ENCODE results near the gene ATP11C.

The ATP11C gene

GRCh38 chrX:139892512-139892911 is 40.3 kb downstream of the ATP11C start:
- Histone ChIP-seq H4K91ac (ENCODE audit: low read depth, low read length) (no peak overlapping the region), H2BK5ac (ENCODE audit: low read depth, low read length, poor library complexity) (no peak overlapping the region), H3K27ac (ENCODE audit: low read depth, low read length) (no peak overlapping the region), H3K4me2 (ENCODE audit: low read length) (no peak overlapping the region), H3K23ac (ENCODE audit: low read length) (no peak overlapping the region), H3K4me3 (ENCODE audit: low read depth, low read length) (no peak overlapping the region), H3K79me2 (ENCODE audit: control insufficient read depth, insufficient read depth, low read length, poor library complexity) (no peaks in the 10 kb centered on the region), H3K4ac (ENCODE audit: low read depth, low read length) (no peak overlapping the region), H4K8ac (ENCODE audit: low read depth, low read length) (no peak overlapping the region), H2AK5ac (ENCODE audit: low read length) (no peak overlapping the region), H3K27me3 (ENCODE audit: insufficient read depth, low read length) (no peaks in the 10 kb centered on the region), H2AFZ (ENCODE audit: insufficient read depth, low read length, poor library complexity) (no peak overlapping the region), H2BK12ac (ENCODE audit: low read length) (no peak overlapping the region), H3K14ac (ENCODE audit: low read length) (no peak overlapping the region), H4K12ac (ENCODE audit: low read depth, low read length) (no peak overlapping the region), H3K36me3 (ENCODE audit: control insufficient read depth in 1 of 2, insufficient read depth in 2 of 2, low read length in 2 of 2) (no peaks in the 10 kb centered on the region), H3K4me1 (ENCODE audit: control insufficient read depth in 1 of 2, insufficient read depth in 2 of 2, low read length in 2 of 2) (no peaks in the 10 kb centered on the region), H2BK120ac (ENCODE audit: insufficient read depth, low read length, poor library complexity) (no peak overlapping the region), H3K79me1 (ENCODE audit: low read length) (no peaks in the 10 kb centered on the region), H3K18ac (ENCODE audit: low read length) (no peak overlapping the region), H3K9me3 (ENCODE audit: insufficient read depth, low read depth, low read length) (no peaks in the 10 kb centered on the region), H3K9ac (ENCODE audit: low read length) (no peak overlapping the region)
- no CpG with 5 or more reads among the region's 2 CpGs for WGBS (ENCODE audit: extremely low coverage, insufficient coverage, insufficient read length)
- DNase-seq: no peak

- H3K23ac ChIP-seq (ENCODE audit: low read length): no peak overlapping the region
- no peak overlapping the region for H4K91ac ChIP-seq (ENCODE audit: low read depth, low read length)
- H2AFZ ChIP-seq (ENCODE audit: insufficient read depth, low read length, poor library complexity): no peak overlapping the region
- H3K79me2 ChIP-seq (ENCODE audit: control insufficient read depth, insufficient read depth, low read length, poor library complexity): no peaks in the 10 kb centered on the region
- no peak overlapping the region for H2BK5ac ChIP-seq (ENCODE audit: low read depth, low read length, poor library complexity)
- H3K18ac ChIP-seq (ENCODE audit: low read length): no peak overlapping the region
- no peak overlapping the region for H2BK120ac ChIP-seq (ENCODE audit: insufficient read depth, low read length, poor library complexity)
- no peak overlapping the region for H2AK5ac ChIP-seq (ENCODE audit: low read length)
- no peak overlapping the region for H3K4ac ChIP-seq (ENCODE audit: low read depth, low read length)
- H3K36me3 ChIP-seq (ENCODE audit: control insufficient read depth in 1 of 2, insufficient read depth in 2 of 2, low read length in 2 of 2): no peaks in the 10 kb centered on the region
- H3K14ac ChIP-seq (ENCODE audit: low read length): no peak overlapping the region
- H3K27me3 ChIP-seq (ENCODE audit: insufficient read depth, low read length): no peaks in the 10 kb centered on the region
- no peak overlapping the region for H3K4me2 ChIP-seq (ENCODE audit: low read length)
- H3K79me1 ChIP-seq (ENCODE audit: low read length): no peaks in the 10 kb centered on the region
- no peak overlapping the region for H2BK12ac ChIP-seq (ENCODE audit: low read length)
- H4K8ac ChIP-seq (ENCODE audit: low read depth, low read length): no peak overlapping the region
- H3K9ac ChIP-seq (ENCODE audit: low read length): no peak overlapping the region
- no peak overlapping the region for H4K12ac ChIP-seq (ENCODE audit: low read depth, low read length)
- H3K4me1 ChIP-seq (ENCODE audit: control insufficient read depth in 1 of 2, insufficient read depth in 2 of 2, low read length in 2 of 2): no peaks in the 10 kb centered on the region
- DNase-seq: peak; percentile 32 to 73
- WGBS (ENCODE audit: extremely low coverage, insufficient coverage, insufficient read length): no CpG with 5 or more reads among the region's 3 CpGs
- no peak overlapping the region for H3K27ac ChIP-seq (ENCODE audit: low read depth, low read length)
- H3K4me3 ChIP-seq (ENCODE audit: low read depth, low read length): no peak overlapping the region
- H3K9me3 ChIP-seq (ENCODE audit: insufficient read depth, low read depth, low read length): no peaks in the 10 kb centered on the region
These were observed 41.7 kb downstream of the ATP11C start for GRCh38 chrX:139890991-139891700.

GRCh38 chrX:139889760-139890159 is 43.1 kb downstream of the ATP11C start:
- H3K14ac ChIP-seq (ENCODE audit: low read length): no peak overlapping the region
- H3K9ac ChIP-seq (ENCODE audit: low read length): no peak overlapping the region
- H3K9me3 ChIP-seq (ENCODE audit: insufficient read depth, low read depth, low read length): no peaks in the 10 kb centered on the region
- no peak overlapping the region for H3K4ac ChIP-seq (ENCODE audit: low read depth, low read length)
- H4K91ac ChIP-seq (ENCODE audit: low read depth, low read length): no peak overlapping the region
- H4K12ac ChIP-seq (ENCODE audit: low read depth, low read length): no peak overlapping the region
- no peak overlapping the region for H2BK12ac ChIP-seq (ENCODE audit: low read length)
- no CpG with 5 or more reads among the region's 1 CpG for WGBS (ENCODE audit: extremely low coverage, insufficient coverage, insufficient read length)
- H2AK5ac ChIP-seq (ENCODE audit: low read length): no peak overlapping the region
- DNase-seq: peak in 1 of 2 donors; percentile 18
- no peak overlapping the region for H3K4me3 ChIP-seq (ENCODE audit: low read depth, low read length)
- no peak overlapping the region for H3K4me2 ChIP-seq (ENCODE audit: low read length)
- no peaks in the 10 kb centered on the region for H3K27me3 ChIP-seq (ENCODE audit: insufficient read depth, low read length)
- H3K36me3 ChIP-seq (ENCODE audit: control insufficient read depth in 1 of 2, insufficient read depth in 2 of 2, low read length in 2 of 2): no peaks in the 10 kb centered on the region
- H2AFZ ChIP-seq (ENCODE audit: insufficient read depth, low read length, poor library complexity): no peak overlapping the region
- H2BK120ac ChIP-seq (ENCODE audit: insufficient read depth, low read length, poor library complexity): no peak overlapping the region
- no peaks in the 10 kb centered on the region for H3K79me1 ChIP-seq (ENCODE audit: low read length)
- H3K79me2 ChIP-seq (ENCODE audit: control insufficient read depth, insufficient read depth, low read length, poor library complexity): no peaks in the 10 kb centered on the region
- no peaks in the 10 kb centered on the region for H3K4me1 ChIP-seq (ENCODE audit: control insufficient read depth in 1 of 2, insufficient read depth in 2 of 2, low read length in 2 of 2)
- H4K8ac ChIP-seq (ENCODE audit: low read depth, low read length): no peak overlapping the region
- H3K23ac ChIP-seq (ENCODE audit: low read length): no peak overlapping the region
- H3K27ac ChIP-seq (ENCODE audit: low read depth, low read length): no peak overlapping the region
- no peak overlapping the region for H3K18ac ChIP-seq (ENCODE audit: low read length)
- H2BK5ac ChIP-seq (ENCODE audit: low read depth, low read length, poor library complexity): no peak overlapping the region

- no peak overlapping the region for H3K4me3 ChIP-seq (ENCODE audit: low read depth, low read length)
- H2BK12ac ChIP-seq (ENCODE audit: low read length): no peak overlapping the region
- no peak overlapping the region for H3K23ac ChIP-seq (ENCODE audit: low read length)
- no peak overlapping the region for H4K91ac ChIP-seq (ENCODE audit: low read depth, low read length)
- H3K4ac ChIP-seq (ENCODE audit: low read depth, low read length): no peak overlapping the region
- H3K9me3 ChIP-seq (ENCODE audit: insufficient read depth, low read depth, low read length): no peaks in the 10 kb centered on the region
- no peaks in the 10 kb centered on the region for H3K79me2 ChIP-seq (ENCODE audit: control insufficient read depth, insufficient read depth, low read length, poor library complexity)
- H3K14ac ChIP-seq (ENCODE audit: low read length): no peak overlapping the region
- H2BK120ac ChIP-seq (ENCODE audit: insufficient read depth, low read length, poor library complexity): no peak overlapping the region
- H4K12ac ChIP-seq (ENCODE audit: low read depth, low read length): no peak overlapping the region
- no peak overlapping the region for H3K18ac ChIP-seq (ENCODE audit: low read length)
- no peaks in the 10 kb centered on the region for H3K27me3 ChIP-seq (ENCODE audit: insufficient read depth, low read length)
- H2BK5ac ChIP-seq (ENCODE audit: low read depth, low read length, poor library complexity): no peak overlapping the region
- H3K4me1 ChIP-seq (ENCODE audit: control insufficient read depth in 1 of 2, insufficient read depth in 2 of 2, low read length in 2 of 2): peaks cover 0 to 2% of the 10 kb centered on the region in 2 experiments
- no peaks in the 10 kb centered on the region for H3K79me1 ChIP-seq (ENCODE audit: low read length)
- DNase-seq: no peak
- no peak overlapping the region for H3K9ac ChIP-seq (ENCODE audit: low read length)
- no CpG with 5 or more reads among the region's 1 CpG for WGBS (ENCODE audit: extremely low coverage, insufficient coverage, insufficient read length)
- H3K36me3 ChIP-seq (ENCODE audit: control insufficient read depth in 1 of 2, insufficient read depth in 2 of 2, low read length in 2 of 2): no peaks in the 10 kb centered on the region
- no peak overlapping the region for H3K27ac ChIP-seq (ENCODE audit: low read depth, low read length)
- H2AK5ac ChIP-seq (ENCODE audit: low read length): no peak overlapping the region
- no peak overlapping the region for H4K8ac ChIP-seq (ENCODE audit: low read depth, low read length)
- no peak overlapping the region for H3K4me2 ChIP-seq (ENCODE audit: low read length)
- H2AFZ ChIP-seq (ENCODE audit: insufficient read depth, low read length, poor library complexity): no peak overlapping the region
These were observed 48.9 kb downstream of the ATP11C start for GRCh38 chrX:139883984-139884383.
